BE2C (cell line): Measurements from ENCODE around the gene TNFSF12.
"Not testable (repeated sequence)": the region's sequence is repeated elsewhere in the genome, so short reads cannot be mapped to it uniquely, and the experiment has no call there.

Experiments used
- DNase-seq: peaks from one replicate; pipeline ENCODE4 v3.0.0-alpha.2; 2020
- H3K27me3 ChIP-seq: fragments of 250-450 bp; sonication (Bioruptor Pico); 2 replicates; pipeline ENCODE4 v1.5.1; 2020; ENCODE audit warnings: mild to moderate bottlenecking
- H3K36me3 ChIP-seq: fragments of 250-450 bp; sonication (Bioruptor Pico); 2 replicates; pipeline ENCODE4 v1.5.1; 2020; ENCODE audit warnings: mild to moderate bottlenecking
- H3K4me1 ChIP-seq: fragments of 250-450 bp; sonication (Bioruptor Pico); 2 replicates; pipeline ENCODE4 v1.5.1; 2020
- H3K4me3 ChIP-seq: 2 replicates; pipeline ENCODE4 v1.5.1; 2011; ENCODE audit warnings: low read depth, low read length
- H3K9me3 ChIP-seq: fragments of 250-450 bp; sonication (Bioruptor Pico); 2 replicates; pipeline ENCODE4 v1.5.1; 2020
- TF ChIP-seq, protein P1 (sequence below): IDR thresholded peaks from 2 replicates; pipeline ENCODE4 v1.5.1; 2012; ENCODE audit warnings: mild to moderate bottlenecking, low read depth, low read length

Gene TNFSF12

DNA sequence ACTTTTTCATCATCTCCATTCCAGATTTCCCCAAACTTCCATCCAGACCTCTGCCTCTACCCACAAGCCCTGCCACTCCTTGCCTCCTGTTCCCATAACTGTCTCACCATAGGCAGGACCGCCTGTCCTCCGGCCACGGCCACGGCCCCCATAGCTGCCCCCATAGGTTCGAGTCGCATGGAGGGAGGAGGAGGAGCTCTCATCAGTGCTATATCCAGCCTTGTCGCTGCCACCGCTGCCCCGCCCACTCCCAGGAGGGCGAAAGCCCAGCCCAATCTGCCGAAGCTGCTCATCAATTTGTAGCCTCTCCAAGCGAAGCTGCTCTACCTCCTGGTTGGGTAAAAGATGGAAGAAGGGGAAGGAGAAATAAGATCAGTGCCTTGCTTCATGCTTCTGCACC is 44.4 kb downstream of the TNFSF12 start:
- DNase-seq: no peak
- no peak overlapping the region for H3K4me3 ChIP-seq
- no peaks in the 10 kb centered on the region for H3K27me3 ChIP-seq
- H3K36me3 ChIP-seq: peaks cover 30% of the 10 kb centered on the region
- peaks cover 6% of the 10 kb centered on the region; the same call in 1 of the 2 replicates for H3K4me1 ChIP-seq
- TF ChIP-seq, protein P1, sequence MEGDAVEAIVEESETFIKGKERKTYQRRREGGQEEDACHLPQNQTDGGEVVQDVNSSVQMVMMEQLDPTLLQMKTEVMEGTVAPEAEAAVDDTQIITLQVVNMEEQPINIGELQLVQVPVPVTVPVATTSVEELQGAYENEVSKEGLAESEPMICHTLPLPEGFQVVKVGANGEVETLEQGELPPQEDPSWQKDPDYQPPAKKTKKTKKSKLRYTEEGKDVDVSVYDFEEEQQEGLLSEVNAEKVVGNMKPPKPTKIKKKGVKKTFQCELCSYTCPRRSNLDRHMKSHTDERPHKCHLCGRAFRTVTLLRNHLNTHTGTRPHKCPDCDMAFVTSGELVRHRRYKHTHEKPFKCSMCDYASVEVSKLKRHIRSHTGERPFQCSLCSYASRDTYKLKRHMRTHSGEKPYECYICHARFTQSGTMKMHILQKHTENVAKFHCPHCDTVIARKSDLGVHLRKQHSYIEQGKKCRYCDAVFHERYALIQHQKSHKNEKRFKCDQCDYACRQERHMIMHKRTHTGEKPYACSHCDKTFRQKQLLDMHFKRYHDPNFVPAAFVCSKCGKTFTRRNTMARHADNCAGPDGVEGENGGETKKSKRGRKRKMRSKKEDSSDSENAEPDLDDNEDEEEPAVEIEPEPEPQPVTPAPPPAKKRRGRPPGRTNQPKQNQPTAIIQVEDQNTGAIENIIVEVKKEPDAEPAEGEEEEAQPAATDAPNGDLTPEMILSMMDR: no peak
- no peaks in the 10 kb centered on the region for H3K9me3 ChIP-seq

DNA sequence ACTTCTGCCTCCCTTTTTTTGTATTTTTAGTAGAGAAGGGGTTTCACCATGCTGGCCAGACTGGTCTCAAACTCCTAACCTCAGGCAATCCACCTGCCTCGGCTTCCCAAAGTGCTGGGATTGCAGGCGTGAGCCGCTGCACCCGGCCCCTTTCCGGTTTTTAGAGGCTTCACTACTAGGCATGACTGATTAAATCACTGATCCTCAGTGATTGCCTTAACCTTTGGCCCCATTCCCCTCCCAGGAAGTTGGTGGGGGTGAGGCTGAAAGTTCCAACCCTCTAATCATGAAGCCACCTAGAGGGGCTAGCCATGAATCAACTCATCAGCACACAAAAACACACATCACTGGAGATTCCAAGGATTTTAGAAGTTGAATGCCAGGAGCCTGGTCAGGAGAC is 48.7 kb downstream of the TNFSF12 start:
- not testable (repeated sequence) for H3K4me1 ChIP-seq, H3K27me3 ChIP-seq, DNase-seq, H3K4me3 ChIP-seq, H3K9me3 ChIP-seq
- peaks cover 29% of the 10 kb centered on the region for H3K36me3 ChIP-seq

DNA sequence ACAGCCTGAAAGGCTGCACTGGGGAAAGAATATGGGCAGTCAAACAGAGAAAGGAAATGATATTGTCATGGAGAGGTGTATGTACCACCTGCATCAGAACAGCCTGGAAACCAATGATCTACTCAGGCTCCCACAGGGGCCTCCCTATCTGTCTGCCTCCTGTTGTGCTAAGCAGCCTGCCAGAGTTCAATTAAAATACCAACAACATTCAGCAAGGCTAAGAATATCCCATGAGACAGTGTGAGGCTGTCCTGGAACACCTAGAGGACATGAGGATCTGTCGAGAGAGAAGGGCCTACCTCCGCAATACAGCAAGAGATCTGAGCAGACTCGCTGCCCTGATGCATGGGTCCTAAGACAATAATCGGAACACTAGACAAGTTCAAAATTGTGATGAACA is 57.4 kb downstream of the TNFSF12 start:
- Histone ChIP-seq H3K27me3 (no peaks in the 10 kb centered on the region), H3K9me3 (no peaks in the 10 kb centered on the region), H3K36me3 (no peaks in the 10 kb centered on the region; the same call in 1 of the 2 replicates), H3K4me3 (no peak overlapping the region), H3K4me1 (no peaks in the 10 kb centered on the region)
- TF ChIP-seq, protein P1: no peak
- DNase-seq: no peak
